Activated T-helper 1 cell treated with anti-CD3 and anti-CD28 coated beads, Interleukin-2, amount 50 U/mL, for 16 hours (primary cell): ENCODE results near the gene RITA1.

ENCODE experiments used
- DNase-seq, 2 donors: peaks; one replicate each; pipeline ENCODE4 v3.0.0-alpha.2; 2020; ENCODE audit warnings: low read depth in 1 of 2, low spot score in 1 of 2

Gene RITA1

DNA sequence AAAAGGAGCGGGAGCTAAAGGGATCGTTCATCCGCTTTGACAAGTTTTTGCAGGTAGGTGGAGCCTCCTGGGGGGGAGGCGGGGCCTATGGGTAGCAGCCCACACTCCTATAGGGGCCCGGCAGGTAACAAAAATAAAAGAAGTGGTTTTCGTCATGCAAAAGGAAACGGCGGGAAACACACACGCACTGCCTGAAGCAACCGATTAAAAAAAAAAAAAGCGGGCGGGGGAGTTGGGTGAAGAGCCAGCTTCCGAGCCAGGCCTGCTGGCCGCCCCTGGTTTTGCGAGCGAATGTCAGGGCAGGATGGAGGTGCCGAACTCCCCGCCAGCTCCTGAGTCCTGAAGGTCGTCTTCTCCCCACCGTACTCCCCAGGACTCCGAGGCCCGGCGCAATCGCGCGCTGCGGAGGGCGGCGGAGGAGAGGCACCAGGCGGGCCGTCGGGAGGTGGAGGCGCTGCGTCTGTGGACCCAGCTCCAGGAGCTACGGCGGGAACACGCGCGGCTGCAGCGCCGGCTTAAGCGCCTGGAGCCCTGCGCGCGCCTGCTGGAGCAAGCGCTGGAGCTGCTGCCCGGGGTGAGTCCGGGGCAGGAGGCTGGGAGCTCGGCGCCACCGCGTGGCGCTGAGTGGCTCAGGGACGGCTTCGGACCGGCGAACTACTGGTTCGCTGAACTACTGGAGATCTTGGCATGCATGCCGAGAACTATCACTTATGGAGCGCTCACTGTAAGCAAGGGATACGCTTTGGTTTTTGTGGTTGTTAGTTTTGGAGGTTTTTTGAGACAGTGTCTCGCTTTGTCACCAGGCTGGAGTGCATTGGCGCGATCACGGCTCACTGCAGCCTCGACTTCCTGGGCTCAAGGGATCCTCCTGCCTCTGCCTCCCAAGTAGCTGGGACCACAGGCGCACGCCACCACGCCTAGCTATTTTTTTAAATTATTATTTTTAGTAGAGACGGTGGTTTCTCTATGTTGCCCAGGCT is 32.4 kb upstream of the RITA1 start:
- DNase-seq = peak in 1 of 2 donors; percentile 19

DNA sequence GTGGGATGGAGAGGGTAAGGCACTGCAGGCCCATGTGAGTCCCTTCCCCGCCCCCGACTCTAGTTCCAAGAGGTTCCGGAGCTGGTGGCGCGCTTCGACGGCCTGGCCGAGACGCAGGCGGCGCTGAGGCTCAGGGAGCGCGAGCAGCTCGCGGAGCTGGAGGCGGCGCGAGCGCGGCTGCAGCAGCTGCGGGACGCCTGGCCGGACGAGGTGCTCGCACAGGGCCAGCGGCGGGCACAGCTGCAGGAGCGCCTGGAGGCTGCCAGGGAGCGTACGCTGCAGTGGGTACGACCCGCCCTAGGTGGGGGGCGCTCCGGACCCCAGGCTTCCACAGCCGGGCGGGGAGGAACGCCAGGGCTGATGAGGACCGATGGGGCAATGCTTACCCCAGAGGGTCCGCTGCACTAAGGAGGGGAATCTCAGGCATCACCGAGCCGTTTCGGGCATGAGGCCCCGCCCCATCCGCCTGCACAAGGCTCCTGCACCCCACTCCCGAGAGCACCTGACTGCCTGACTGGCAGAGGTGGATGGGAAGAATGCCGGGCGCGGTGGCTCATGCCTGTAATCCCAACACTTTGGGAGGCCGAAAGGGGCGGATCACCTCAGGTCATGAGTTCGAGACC is 31.1 kb upstream of the RITA1 start:
- DNase-seq = no peak

DNA sequence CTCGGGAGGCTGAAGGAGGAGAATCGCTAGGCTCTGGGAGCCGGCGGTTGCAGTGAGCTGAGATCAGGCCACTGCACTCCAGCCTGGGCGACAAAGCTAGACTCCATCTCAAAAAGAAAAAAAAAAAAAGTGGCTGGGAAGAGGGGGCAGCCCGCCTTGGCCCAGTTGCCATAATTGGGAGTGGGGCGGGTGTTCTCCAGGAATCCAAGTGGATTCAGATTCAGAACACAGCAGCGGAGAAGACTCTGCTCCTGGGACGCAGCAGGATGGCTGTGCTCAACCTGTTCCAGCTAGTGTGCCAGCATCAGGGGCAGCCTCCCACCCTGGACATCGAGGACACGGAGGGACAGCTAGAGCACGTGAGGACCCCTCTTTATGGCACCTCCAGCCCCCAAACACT is 30.5 kb upstream of the RITA1 start:
- no peak for DNase-seq

DNA sequence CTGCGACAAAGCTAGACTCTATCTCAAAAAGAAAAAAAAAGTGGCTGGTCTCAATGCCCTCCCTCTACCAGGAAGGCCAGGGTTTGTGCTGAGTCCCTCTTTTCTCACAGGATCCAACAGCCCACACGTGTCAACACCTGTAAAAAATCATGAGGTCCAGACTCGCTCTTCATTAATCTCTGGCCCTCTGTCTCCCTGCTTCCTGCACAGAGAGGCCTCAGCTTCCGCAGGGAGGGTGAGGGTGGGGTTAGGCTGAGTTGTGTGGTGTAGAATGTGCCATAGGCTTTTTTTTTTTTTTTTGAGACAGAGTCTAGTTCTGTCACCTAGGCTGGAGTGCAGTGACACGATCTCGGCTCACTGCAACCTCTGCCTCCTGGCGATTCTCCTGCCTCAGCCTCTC is 29.9 kb upstream of the RITA1 start:
- DNase-seq = no peak

DNA sequence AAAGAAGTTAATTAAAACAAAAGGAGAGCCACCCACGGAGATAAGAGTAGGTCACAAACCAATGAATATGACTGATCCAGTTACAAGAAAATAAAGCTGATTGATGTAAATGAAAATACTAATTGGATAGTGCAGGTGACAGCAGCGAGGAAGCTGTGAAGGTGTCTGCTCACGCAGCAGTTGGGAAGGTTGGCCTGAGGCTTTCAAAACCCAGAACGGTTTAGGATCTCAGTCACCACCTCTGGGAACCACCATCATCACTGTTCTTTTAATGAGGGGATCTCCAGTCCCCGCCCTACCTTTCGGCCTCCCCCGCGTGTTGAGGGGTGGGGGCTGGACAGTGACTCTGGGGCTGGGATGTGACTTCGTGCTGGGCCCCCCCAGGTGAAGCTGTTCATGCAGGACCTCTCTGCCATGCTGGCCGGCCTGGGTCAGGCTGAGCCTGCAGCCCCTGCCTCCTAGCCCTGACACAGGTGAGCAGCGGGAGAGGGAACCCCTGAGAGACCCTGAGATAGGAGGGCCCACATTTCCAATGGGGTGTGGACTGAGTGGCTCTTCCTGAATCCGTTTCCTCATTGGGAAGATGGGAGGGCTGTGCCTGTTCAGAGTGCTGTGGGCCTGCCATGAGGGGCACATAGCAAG is 28.2 kb upstream of the RITA1 start:
- no peak for DNase-seq

DNA sequence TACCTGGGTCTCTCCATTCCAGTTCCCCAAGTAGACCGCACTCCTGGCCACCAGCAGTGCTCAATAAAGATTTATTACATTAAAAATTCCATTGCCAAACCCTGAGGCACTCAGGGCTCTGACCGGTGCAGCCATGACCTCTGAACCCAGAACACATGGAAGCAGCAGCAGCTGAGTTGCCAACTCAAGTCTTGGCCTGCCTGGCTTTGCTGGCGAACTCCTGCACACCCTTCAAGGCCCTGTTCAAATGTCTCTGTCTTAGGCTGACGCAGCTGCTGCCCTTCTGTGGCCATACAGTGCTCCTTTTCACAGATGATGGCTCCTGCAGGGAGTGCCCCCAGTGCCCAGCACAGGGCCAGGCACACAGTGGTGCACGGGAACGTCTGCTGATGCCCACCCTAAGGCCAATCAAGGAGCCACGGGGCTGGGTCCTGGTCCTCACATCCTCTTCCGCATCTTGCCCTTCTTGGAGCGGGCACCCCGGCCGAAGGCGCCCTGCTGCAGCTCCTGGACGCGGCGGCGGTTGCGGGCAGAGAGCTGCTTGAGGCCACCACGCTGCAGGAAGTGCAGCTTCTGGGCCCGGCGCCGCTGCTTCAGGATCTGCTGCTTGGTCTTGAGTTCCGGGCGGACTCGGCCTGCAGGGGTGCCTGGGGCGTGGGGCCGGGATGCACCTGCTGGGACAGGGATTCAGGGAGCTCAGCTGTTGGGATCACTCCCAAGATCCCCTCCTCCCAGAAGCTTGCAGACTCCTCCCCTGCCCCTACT is 26.9 kb upstream of the RITA1 start:
- no peak for DNase-seq

DNA sequence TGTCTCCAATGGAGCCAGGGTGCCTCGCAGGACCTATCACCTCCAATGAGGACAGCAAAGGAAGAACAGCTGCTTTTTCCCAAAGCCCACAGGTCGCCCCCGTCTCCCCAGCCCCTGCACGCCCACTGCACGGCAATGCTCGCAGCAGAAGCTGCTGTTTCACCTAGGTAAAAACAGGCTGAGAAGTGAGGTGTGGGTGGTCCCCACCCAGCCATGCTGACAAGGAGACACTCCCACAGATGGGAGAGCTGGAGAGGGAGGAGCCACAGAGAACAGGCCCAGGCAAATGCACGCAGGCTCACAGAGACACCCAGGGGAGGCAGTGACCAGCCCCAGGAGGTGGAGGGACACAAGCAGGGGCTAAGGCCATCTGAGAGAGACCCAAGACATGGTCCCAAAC is 25.6 kb upstream of the RITA1 start:
- DNase-seq = no peak

DNA sequence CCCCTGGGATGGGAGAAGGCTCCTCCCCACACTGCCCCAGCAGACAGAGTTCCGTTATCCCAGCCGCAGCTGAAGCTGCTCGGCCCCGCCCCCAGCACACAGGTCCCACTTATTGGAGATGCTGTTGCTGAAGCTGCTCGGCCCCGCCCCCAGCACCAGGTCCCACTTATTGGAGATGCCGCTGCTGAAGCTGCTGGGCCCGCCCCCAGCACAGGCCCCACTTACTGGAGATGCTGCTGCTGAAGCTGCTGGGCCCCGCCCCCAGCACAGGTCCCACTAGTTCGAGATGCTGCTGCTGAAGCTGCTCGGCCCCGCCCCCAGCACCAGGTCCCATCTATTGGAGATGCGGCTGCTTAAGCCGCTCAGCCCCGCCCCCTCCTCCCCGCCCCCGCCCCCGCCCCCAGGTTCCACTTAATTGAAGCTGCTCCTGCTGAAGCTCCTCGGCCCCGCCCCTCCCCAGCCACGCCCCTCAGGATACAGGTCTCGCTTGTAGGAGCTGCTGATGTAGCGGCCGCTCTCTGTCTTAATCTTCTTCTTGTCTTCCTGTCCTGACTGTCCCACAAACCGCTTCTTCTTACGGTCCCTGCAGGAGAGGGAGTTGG is 24.0 kb upstream of the RITA1 start:
- no peak for DNase-seq

DNA sequence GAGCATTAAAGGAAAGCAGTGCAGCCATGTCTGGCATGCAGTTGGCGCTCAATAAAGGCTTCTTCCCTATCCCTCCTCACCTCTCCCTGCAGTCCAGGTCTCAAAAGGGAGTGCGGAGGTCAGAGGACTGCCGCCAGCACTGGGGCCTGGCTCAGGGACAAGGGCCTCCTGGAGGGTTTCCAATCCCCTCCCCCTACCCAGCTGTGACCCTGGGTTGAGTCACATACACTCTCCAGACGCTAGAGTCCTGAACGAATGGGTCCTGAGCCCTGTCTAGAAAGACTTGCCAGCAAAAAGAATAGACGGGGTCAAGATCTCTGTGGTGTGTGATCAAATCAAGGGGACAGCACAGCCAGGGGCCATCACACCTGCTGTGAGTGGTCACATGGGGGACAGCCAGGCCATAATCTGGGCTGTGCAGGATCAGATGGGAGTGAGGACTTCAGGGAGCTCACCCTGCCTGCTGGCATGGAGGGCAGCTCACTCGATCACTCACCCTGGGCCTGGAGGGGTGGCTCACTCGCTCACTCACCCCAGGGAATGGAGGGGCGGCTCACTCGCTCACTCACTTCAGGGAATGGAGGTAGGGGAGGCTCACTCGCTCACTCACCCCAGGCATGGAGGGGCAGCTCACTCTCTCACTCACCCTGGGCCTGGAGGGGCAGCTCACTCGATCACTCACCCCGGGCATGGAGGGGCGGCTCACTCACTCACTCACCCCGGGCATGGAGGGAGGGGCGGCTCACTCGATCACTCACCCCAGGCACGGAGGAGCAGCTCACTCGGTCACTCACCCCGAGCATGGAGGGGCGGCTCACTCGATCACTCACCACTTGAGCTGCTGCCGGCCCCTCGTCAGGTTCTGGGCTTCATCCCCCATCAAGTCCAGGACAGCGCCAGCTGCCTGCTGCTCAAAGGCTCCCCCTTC is 23.2 kb upstream of the RITA1 start:
- DNase-seq = no peak

DNA sequence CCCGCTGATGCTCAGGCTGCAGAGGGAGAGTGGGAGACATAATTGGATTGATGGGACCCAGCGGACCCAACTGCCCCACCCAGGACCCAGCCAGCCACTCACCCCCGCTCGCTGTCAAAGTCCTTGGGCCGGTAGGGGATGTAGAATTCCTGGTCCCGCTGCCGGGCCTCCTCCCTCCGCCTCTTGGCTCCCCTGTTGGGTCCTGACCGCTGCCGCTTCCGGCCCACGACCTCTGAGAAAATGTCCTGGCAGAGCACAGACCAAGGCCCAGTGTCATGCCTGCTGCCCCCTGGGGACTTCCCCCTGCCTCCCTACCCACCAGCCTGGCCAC is 22.5 kb upstream of the RITA1 start:
- DNase-seq = no peak

DNA sequence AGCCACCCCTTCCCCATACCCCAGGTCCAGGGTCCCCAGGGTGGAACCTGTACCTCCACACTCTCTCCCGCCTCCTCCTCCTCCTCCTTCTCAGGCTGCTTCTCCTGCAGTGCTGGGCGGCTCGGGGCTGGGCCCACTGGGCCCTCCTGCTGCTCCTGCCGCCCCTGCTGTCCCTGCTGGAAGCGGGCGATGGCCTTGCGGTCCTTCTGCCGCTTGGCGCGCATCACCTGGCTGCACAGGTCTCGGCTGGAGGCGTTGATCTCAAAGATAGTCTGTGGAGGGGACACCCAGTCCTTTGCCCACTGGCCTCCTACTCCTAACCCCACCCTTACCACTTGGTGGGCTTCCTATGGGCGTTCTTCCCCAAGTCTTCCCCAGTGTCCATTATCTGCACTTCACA is 21.5 kb upstream of the RITA1 start:
- no peak for DNase-seq

DNA sequence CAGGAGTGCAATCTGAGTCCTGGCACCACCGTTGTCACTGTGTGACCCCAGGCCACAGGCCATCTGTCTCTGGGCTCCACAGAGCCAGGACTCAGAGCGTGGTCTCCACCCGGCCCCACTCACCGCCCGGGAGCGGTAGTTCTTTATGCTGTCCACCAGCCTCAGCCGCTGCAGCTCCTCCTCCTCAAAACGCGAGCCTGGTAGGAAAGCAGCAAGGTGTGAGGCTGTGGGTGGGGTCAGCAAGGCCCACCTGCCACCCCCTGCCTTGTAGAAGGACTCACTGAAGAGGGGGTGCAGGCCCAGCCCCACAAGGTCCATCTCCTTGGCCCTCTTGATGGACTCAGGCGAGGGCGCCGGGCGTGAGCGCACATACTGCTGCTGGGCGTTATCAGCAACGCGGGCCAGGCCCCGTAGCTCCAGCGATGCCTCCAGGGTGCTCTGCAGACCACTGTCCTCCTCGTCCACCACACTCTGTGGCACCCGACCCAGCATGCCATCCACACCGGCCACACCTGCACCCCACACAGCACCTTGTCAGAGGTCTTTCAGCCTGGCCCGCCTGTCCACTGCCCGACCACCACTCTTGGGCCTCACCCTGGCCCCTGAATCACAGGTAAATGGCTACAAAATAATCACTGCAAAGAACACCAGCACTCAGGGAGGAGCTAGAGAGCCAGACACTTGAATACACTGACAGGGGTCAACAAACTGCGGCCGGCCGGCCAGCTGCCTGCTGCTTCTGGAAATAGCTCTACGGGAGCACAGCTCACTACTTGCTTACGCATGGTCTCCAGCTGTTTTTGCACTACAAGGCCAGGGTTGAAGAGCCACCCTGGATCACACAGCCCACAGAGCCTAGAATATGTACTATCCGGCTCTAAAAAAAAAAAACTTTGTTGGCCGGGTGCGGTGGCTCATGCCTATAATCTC is 19.7 kb upstream of the RITA1 start:
- no peak for DNase-seq

DNA sequence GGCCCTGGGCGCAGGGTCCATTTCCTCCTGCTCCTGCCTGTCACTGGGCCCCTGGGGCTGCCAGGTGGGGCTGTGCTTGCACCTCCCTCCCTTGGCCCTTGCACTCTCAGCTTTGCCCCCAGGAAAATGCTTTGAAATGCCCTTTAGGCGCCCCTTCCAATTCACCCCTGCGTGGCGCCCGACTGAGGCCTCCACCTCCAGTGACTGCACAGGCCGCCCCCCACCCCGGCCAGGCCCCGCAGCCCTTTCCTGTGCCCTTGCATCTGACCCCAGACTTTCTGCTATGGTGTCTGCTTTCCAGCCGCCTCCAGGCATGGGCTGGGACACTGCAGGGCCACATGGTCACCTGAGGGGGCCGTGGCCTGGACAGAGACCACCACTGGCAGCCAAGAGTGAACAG is 17.7 kb upstream of the RITA1 start:
- no peak for DNase-seq

DNA sequence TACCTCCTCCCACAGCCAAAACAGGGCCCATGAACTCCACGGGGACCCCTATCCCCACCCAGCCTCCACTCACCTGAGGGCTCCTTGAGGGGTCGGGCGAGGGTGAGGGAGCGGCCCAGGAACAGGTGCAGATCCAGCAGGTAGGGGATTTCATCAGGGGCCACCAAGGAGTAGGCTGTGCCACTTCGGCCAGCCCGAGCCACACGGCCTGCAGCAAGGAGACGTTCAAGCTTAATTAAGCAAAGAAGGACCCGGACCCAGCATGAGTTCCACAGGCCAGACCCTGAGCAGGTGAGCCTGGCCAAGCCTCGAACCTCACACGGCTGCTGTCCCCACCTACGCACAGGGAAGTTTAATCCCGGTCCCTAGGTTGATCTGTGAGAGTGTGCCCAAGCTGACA is 15.8 kb upstream of the RITA1 start:
- DNase-seq = no peak

DNA sequence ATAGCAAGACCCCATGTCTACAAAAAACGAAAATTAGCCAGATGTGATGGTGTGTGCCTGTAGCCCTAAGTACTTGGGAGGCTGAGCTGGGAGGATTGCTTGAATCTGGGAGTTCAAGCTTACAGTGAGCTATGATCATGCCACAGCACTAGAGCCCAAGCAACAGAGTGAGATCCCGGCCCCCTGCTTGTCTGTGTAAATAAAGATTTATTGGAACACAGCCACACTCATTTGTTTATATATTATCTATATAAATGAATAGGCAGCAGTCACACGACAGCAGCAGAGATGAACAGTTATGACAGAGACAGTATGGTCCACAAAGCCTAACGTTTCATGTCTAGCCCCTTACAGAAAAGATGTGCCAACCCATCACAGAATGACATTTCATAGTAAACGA is 15.1 kb upstream of the RITA1 start:
- no peak for DNase-seq

DNA sequence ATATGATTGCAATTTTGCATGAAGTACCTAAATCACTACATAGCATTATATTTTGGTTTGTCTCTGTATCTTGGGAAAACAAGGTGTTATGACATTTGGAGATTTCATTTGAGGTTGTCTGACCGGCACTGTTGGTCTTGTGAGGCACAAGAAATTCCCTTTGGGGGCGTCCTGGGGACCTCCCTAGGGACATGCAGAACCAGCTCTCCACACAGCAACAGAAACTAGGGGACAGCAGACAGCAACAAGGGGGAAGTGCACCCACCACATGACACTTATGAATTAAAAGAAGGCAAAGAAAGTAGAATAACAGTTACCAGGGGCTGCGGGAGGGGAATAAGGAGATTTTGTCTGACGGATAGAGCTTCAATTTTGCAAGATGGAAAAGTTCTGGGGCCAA is 14.6 kb upstream of the RITA1 start:
- no peak for DNase-seq

DNA sequence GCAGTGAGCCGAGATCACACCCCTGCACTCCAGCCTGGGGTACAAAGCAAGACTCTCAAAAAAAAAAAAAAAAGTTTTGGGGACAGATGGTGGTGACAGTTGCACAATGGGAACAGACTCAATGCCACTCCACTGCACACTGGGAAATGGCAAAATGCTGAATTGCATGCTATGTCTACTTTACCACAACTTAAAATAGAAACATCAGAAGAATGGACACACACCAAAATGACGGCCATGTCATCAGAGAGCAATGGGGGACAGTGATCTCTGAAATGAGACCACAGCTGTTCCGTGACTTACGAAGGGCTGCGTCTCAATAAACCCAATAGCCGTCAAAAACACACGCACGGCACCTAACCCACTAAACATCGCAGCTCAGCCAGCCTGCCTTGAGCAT is 14.0 kb upstream of the RITA1 start:
- no peak for DNase-seq

DNA sequence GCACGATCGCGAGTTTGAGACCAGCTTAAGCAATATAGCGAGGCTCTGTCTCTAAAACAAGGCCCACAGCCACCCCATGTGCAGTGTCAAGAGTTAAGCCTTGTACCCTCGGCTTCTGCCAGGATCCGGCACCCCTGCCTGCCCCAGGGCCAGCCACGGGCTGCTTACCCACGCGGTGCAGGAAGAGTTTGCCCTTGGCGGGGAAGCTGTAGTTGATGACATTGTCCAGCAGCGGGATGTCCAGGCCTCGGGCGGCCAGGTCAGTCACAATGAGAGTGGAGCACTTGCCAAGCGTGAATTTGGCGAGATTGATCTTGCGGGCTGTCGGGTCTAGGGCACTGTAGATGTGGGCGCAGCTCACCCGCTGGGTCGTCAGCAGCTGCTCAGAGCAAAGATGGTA is 13.3 kb upstream of the RITA1 start:
- DNase-seq = no peak

DNA sequence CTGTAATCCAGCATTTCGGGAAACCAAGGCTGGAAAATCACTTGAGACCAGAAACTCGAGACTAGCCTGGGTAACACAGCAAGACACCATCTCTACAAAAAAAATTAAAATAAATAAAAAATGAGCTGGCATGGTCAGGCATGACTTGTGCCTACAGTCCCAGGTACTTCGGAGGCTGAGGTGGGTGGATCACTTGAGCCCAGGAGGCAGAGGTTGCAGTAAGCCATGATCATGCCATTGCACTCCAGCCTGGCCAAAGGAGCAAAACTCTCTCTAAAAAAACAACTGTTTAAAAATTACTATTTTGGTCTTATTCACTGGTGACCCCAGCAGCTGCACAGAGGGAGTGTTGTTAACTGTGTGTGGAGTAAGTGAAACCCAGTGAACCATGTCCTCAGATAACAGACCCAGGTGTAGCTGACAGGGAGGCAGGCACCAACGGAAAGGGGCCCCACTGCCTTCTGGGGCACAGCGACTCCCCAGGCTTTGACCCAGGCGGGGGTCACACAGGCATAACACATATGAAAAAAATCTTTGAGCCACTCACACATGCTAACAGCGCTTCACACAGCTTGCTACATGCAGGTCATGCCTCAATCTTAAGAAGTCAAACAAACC is 12.3 kb upstream of the RITA1 start:
- no peak for DNase-seq
